ENCODE data around the gene NTF3.

Gene NTF3

DNA sequence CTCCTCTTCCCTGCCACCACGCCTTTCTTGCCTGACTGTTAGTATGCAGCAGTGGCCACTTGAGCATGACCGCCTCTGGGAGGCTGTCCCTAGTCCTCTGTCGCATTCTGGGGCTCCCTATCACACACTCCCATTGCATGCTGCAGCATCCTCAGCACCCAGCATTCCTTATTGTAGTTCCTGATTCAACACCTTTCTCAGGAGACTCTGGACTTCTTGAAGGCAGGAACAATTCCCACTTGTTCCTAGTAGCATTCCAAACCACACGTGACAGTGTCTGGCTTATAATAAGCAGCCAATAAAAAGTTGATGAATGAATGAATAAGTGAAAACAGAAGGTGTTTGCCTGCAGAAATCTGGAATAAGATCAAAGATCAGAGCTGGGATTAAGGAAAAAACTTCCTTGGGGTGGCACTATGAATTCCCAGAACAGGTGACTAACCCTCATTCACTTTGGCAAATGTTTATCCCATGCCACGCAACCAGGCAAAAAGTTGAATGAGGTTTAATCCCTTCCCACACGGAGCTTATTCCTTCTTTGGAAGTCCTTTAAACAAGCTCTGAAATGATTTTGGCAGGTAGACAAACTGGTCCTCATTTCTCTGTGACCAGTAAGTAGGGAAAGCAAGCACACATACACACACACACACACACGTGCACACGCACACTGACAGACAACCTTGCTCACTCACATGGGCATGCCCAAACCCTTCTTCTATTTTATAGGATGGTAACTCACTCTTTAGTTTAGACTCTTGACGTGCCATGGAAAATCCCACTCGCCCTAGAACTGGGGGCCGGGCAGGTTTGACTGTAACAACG, 26.5 kb downstream of the NTF3 start:
- no peak for DNase-seq (ENCODE audit: low spot score)

DNA sequence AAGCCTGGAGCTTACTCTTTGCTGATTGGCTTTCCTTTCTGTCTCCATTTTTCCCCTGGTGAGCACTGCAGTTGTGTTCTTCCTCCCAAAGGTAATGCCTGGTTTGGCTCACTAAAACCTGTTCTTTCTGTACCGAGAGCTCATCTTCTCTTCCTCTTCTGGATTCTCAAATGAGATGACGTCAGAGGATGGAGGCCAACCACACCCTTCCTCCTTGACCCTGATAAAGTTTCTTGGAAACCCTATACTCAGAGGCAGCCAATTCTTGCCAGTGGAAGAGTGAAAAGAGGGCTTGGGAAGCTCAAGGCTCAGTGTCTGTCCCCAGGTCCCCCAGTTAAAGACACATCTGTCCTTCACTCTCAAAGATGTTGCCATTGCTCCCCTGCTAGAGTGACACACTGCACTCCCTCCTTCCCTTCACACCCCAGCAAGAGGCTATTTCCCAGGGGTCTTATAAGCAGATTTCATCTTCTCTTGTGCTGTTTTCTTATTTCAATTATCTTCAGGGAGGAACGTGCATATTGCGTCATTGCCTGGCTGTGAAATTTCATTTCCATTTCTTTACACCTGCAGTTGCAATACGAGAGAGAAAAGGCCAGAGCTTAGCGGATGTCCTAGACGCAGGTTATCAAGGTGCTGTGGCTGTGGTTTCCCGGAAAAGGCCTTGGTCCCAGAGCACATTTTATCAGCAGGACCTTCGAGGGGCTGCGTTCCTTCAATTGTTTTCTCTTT, 27.3 kb downstream of the NTF3 start:
- DNase-seq (ENCODE audit: low spot score): no peak

DNA sequence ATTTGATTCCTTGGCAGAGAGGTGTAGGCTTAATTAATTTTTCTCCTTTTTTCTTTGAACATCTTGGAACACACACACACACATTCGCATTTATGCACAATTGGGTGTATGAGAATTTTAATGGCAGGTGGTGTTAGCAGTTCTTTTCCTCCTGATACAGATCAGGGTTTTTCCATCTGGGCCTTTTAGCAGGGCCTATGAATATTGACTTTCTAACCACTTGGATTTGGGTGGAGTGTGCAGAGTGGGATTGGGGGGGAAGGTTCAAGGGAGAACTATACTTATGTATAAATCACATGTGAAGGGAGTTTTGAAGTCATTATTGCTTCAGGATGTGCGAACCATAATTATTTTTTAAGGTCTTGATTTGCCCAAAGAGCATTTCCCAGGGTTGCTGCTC, 28.9 kb downstream of the NTF3 start:
- DNase-seq (ENCODE audit: low spot score): no peak

DNA sequence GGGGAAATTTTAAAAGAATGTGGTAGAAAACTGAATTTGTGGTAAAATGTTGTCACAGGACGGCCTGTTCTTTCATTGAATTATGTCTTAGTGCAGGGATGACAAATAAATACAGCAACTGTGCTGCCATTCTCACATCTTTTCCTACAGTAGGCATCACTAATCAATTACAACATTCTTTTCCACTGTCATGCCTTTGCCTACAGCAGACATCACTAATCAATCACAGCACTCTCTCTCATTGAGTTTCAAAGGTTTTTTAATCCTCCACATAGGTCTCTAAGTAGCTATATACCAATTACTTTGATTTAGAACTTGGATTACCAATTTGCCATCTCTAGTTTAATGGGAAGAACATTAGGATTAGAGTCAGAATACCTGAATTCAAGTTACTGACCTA, 30.1 kb downstream of the NTF3 start:
- DNase-seq (ENCODE audit: low spot score): no peak

DNA sequence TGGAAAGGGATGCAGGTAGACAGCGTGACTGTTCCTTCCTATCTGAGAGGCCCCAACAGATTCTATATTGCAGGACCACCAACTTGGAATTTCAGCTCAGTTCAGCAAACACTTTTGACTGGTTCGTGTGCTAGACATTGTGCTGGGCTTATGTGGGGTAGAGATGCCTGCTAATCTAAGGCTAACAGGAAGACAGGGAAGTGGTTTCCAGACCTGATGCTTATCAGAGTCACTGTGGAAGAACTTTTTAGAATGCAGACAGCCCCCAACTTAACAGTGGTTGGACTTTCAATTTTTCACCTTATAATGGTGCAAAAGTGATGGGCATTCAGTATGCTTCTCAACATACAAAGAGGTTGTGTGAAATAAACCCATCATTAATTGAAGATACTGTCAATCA, 32.2 kb downstream of the NTF3 start:
- DNase-seq (ENCODE audit: low spot score): no peak

DNA sequence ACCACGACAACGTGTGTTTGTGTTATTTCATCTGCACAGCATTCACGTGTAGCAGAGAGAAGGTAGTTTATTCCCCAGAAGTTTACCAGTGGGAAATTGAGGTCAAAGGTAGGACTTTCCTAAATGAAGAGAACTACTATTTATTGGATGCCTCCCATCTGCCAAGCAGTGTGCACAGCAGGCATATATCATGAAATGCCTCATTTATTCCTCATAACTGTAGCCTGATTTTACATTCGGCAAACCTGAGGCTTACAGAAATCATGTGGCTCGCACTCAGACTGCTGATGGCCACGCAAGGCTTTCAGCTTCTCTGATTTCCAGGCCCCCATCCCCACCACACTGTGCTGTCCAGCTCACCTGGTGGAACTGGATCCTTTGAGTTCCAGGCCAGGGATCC, 33.5 kb downstream of the NTF3 start:
- no peak for DNase-seq (ENCODE audit: low spot score)

DNA sequence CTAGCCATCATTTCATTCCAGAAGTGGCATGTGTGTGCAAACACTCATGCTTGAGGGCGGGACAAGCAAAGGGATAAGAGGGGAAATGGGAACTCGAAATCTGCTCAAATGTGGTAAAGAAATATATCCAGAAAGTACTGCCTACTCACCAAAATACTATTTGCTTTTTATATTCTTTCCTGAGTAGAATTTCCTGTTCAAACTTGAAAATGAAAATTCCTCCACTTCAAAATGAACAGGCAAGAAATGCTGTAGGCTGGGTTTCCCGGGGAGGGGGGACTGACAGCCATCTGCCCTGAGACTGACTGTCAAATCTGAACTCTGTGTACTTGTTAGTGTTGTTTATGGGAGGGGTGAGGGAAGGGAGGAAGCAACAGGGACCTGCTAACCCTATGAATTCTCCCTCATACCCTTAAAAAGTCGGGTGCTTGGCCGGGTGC, 34.6 kb downstream of the NTF3 start:
- no peak for DNase-seq (ENCODE audit: low spot score)

DNA sequence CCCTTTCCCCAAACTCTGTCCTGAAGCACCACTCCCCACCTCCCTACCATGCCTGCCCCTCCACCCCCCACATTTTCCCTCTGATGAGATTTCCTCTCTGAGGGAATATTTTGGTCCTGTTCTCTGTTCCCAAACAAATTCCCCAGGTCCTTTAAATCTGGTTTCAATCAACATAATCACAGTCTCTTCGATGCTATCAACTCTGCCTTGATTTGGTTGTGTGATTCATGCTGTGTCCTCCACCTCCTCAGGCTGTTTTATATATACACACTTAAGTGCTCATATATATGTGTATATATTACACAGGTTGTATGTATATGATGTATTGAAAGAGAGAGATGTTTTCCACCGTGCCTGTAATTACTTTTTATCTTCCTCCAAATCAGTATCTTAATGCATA, 36.0 kb downstream of the NTF3 start:
- no peak for DNase-seq (ENCODE audit: low spot score)

DNA sequence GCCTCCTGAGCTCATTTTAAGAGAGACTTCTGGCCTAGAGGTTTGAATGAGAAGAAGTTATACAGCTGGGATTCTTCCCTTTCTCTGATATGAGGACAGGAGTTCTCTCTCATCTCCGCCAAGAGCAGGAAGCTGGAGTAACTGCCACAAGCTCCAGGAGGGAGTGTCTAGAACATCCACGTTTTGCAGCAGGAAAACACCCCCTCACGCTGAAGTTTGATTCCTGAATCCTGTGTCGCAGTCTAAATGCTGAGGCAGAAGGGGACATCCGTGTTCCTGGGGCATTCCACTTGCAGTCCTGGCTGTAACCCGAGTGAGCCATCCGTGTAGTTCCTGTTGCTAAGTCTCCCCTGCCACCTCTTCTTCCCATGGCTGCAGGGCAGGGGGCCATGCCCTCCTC, 38.3 kb downstream of the NTF3 start:
- no peak for DNase-seq (ENCODE audit: low spot score)

DNA sequence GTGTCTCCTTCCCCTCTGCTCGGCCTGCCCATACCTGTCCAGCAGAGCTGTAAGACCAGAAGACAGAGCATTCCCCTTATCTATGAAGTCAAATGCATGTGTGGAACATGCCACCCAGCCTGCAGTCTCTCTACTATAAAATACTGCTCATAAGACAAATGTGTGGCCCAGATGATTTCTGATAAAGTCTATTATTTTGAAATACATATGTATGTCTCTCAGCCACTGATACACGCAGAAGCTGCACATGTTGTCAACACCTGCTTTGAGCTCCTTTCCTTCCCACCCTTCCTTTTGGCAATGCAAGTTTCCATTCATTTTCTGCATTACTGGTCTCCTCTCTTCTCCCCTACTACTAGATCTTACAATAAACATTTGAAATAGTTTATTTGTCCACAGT, 38.8 kb downstream of the NTF3 start:
- DNase-seq (ENCODE audit: low spot score): no peak

DNA sequence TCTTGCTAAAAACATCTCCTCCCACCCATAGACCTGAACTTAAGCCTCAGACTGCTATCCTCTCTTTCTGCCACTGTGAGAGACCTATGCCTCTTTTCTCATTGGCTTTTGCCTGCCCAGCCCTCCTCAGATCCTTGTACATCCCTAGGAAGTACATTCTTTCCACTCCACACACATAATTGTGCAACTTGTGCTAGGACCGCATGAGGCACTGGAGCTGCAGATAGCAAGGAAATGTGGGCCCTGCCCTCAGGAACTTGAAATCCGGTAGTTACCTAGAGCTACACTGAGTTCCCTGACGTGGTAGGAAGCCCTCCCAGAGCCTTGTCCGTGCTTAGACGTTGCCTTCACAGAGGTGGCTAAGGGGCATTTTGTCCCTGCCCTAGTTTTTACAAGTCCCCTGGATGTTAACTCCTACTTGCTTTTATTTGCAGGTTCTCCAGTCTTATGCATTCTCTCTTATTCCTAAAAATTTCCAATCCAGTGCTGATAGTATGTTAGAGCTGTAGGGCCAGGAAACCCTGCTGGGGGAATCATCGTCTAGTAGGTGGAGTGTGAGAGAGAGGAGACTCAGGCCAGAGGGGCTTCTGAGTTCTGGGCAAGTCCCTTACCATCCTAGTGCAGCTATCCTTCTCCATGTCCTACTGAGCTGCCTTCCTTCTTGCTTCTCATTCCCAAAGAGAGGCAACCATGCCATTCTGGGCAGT, 41.3 kb downstream of the NTF3 start:
- DNase-seq (ENCODE audit: low spot score): no peak

DNA sequence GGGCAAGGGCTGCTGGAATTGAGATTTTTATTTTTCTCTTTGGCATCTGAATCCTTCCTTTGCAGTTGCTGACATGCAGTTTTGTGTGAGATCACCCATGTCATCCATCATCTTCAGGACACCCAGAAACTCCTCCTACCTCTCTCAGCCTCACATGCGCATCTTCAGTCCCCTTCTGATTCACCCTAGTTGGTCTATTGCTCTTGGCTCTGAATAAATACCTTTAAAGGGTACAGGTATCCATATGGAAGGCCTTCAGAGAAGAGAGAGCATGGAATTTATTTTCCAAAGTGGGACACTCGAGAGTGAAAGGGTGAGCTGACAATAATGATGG, 41.8 kb downstream of the NTF3 start:
- DNase-seq (ENCODE audit: low spot score): no peak

DNA sequence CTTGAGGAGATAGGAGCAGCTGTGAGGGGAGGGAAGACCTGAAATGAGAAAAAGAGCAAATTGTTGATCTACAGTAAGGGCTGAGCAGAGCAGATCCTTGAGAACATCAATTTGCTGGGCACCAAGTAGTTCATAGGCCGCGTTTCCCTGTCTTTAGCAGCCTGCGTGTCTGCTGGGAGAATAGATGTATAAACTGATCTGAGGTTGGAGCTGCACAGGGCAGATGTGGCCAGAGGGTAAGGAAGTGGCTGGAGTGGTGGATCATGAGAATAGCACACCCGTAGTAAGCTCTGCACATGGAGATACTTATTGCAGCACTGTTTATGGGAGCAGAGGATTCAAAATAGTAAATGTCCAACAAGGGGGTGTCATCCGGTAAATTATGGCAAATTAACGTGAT, 44.4 kb downstream of the NTF3 start:
- DNase-seq (ENCODE audit: low spot score): no peak

DNA sequence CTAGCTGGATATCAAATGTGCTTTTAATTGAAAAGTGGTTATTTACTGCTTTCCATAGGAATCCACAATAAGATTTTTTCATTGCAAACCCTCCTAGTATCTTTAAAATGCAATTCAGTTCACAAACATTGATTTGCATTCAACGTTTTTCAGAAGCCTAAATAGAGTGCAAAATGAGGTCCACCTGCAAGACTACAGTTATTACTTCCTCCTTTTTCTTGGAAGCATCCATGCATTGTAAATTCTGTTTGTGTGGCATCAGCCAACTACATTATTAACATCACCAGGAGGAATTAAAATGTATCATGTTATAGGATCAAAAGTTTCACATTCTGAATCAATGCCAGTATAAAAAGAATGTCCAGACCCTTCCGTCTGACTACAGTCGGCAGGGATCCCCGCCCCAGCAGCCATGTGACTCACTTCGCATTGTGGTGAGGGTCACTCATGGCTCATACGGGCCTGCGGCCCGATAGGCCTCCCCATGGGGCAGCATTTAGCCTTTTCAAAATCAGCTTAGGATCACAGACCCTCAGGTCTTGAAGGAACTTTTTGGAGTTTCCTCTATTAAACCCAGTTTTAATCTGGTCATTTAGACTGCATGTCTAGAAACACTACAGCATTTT, 46.3 kb downstream of the NTF3 start:
- DNase-seq (ENCODE audit: low spot score): no peak

DNA sequence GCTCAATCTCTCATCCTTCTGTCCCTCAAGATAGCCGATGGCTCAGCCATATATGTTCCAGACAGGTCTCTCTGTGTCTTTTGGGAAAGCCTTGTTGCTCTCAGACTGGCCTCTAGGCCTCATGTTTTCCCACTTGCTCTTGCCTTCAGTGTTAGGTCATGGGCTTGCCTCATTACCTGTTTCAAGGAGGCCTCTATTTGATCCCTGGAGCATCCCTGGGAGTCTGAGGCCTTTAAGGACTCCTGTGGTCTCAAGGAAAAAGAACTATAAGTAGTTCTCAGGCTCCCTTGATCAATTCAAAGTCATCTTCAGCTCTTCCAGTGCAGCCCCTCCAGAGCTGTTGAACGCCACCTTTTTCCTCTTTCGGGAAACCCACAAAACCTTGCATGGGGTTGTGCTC, 47.9 kb downstream of the NTF3 start:
- DNase-seq (ENCODE audit: low spot score): no peak

DNA sequence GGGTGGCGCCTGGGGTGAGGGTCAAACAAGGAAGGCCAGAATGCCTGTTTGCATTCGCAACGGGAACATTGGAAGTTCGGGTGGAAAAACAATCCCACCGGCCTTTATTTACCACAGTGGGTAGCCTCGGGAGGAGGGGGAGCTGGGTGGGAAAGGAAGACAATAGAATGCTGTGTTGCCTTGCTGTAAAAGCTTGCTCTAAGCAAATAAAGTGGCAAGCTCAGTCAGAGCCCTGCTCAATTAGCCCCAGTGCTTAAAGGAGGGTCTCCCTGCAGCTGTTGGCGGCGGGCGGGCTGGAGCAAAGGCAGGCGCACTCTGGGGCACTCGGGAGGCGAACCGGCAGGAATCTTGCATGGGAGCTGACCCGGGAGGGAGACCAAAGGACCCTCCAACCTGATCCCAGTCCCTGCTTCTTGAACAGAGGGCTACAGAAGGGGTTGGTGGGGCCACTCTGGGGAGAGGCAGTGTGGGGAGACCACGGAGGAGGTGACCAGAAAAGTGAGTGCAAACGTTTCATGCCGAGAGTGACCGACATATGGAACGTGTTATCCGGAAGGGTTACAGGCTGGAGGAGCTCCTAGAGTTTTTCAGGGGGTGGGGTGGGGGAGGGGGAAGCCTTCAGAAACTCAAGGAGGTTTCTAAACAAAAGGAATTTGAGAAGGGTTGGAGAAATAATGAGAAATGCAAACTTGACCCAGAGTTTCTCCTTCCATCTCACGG, 48.5 kb downstream of the NTF3 start:
- DNase-seq (ENCODE audit: low spot score): no peak

DNA sequence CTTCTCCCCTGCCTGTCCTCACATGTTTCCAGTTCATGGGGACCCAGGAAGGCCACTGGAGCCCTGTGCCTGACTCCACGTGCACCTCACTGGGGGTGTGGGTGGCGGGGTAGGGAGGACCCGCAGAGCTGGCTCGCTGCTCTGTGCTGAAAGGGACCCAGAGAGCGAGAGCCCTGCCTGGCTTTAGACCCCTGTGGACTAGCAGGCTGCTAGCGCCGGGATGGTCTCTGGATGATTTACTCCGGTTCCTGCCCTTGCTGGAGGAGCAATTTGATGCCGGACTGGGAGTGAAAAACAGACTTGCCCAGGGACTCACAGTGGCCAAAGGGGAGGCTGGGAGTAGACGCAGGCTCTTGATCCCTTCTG, 49.0 kb downstream of the NTF3 start:
- no peak for DNase-seq (ENCODE audit: low spot score)

DNA sequence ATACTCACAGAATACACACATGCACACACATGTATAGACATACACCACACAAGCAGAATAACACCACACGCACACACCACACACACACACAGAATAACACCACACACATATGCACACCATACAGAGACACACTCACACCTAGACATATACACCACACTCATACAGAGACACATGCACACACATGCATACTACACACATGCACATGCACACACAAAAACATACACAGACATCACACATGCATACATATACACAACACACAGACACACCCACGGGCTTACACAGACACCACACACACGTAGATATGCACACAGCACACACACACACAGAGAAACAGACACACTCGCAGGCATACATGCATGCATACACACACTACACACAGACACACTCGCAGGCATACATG, 49.7 kb downstream of the NTF3 start:
- DNase-seq (ENCODE audit: low spot score): no peak

DNA sequence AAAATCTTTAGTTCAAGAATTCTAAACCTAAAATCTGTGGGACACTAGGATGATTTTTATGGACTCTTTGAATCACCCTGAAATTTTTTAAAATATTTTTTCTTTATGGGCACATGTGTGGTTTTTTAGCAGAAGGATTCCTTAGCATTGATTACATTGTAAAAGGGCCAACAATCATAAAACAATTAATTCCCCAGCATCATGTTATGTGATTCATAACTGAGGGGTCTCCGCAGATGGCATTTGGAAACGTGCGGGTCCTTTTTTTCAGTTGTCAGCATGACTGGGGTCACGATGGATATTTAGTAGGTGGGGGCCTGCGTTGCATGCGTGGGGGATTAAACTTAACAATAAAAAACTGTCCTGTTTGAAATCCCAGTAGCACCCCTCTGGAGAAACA, 52.5 kb downstream of the NTF3 start:
- no peak for DNase-seq (ENCODE audit: low spot score)

DNA sequence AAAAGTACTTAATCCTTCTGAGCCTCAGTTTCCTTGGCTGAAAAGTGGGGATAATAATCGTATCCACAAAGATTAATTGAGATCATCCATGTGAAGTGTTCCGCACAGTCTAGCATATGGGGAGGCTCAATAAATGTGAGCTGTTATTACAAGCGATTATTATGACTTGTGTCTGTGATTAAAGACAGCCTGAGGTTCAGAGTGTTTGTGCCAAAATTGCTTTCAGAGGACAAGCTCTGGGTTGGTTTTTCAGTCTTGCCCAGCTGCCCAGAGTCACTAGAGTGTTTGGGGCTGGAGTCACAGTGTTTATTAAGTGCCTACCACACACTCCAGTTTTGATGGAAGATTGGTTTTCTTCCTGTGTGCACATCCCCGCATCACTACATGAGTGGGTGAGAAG, 53.5 kb downstream of the NTF3 start:
- no peak for DNase-seq (ENCODE audit: low spot score)

DNA sequence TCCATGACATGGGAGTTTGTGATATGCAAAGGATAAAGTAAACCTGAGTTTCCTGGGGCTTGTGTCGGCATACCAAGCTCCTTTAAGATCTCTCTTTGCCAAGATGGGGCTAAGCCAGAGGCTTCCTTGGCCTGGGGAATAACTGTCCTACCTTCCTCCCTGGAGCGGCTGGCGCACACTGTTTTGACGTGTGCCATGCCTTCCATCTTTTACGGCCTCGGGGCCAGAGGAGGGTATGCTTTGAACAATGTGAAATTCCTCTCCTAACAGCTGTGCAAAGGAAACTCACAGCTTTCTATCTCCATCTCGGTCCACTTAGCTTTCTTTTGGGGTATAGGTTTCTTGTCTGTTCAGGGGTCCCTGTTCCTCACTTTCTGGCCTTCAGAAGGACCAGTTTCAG, 55.2 kb downstream of the NTF3 start:
- DNase-seq (ENCODE audit: low spot score): no peak

DNA sequence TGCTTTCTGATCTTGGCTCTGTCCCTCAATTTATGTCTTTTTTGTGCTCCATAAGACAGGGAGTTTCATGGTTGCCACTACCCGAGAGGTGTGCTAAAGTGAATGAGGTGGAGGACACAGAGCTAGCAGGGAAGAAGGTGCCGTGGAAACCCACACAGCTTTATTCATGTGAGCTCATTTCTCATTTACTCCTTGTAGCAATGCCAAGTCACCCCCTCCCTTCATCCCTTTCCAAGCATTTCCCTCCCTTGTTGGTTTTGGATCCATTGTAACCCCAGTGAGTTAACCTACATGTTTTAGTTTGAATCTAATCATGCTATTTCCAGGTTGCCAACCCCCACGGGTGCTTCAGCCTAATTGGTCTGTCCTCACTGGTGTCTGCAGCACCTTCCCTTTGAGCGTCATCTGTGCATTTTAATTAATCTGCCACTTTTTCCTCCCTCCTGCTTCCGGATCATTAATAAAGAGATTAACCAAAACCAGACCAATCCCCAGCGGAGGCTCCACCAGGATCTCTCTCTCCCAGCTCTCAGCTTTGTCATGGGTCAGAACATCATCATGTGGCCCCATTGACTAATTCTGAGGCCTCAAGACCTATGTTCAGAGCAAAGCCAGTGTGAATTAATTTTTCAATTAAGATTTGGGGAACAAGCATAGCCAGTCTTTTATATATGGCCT, 56.2 kb downstream of the NTF3 start:
- DNase-seq (ENCODE audit: low spot score): no peak
